Breast epithelium (tissue), 3 donors: ENCODE data around the gene TMEM187.

ENCODE experiments used
- CTCF ChIP-seq, 3 donors: fragments of 450-650 bp; IDR thresholded peaks; one replicate each; pipeline ENCODE4 v1.5.1; 2016 to 2017; ENCODE audit warnings: antibody characterized with exemption in 3 of 3, mild to moderate bottlenecking in 3 of 3, moderate library complexity in 3 of 3
- POLR2A ChIP-seq: fragments of 450-650 bp; IDR thresholded peaks from one replicate; pipeline ENCODE4 v1.6.1; 2016; ENCODE audit warnings: antibody characterized with exemption, mild to moderate bottlenecking, moderate library complexity

DNA sequence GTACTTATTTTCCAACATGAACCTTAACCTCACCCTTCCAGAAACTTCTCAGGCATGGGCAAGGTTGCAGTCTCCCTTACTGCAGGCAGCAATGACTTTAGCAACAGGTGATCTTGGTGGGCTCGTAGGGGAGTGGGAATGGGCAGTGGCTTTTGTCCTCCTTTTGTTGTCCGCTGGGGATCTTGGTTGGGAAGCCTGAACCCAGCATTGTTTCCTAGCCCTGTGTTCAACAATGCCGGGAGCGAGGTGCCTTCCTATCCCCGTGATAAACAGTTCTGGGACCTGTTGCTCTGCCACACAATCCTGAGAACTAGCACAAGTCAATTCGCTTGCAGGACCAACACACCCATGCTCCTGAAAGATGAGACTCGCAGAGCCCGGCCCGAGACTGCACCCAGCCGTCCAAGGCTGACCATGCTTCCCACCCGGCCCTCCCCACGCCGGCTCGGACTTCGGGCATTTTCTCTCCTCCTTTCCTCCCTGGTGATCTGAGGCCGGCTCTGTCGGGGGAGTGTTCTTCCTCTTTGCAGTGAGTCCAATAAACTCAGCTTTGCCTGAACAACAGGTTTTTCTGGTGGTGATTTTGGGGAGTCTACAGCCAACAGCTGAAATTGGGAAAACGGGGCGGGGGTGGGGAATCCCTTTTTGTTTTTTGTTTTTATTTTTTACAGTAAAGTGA lies 26.9 kb downstream of the TMEM187 start:
- no peak for TF ChIP-seq CTCF (IDR thresholded peaks at IDR 0.05)
- no peak for TF ChIP-seq POLR2A
